ENCODE measurements around the gene TMEM178B.

DNA sequence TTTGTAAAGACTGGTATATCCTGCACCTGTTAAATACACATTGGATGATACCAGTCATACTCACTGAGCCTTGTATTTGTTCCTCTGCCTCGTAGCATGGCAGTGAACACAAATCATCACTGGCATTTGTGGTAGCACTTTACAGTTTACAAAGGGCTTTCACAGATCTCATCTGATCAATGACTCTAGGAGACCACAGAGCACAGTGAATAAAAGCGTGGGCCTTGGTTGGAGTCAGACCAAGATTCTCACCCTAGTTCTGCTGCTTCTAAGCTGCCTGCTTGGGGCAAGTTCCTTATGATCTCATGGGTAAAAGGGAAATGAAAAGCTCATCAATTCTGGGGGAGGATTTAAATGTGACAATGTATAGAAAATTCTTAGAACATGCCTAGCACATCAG is 347.4 kb downstream of the TMEM178B start:
- TF ChIP-seq ZNF274 (IDR thresholded peaks at IDR 0.05; ENCODE audit: low read depth, low read length) (no peak), SUZ12 (IDR thresholded peaks at IDR 0.05; ENCODE audit: extremely low read depth, insufficient read depth, insufficient read length) (no peak), YY1 (IDR thresholded peaks at IDR 0.05; ENCODE audit: insufficient read depth, insufficient read length) (no peak)

All from NT2/D1 (cell line).